Measurements from ENCODE around the gene EN2.

The EN2 gene

GRCh38 chr7:155509359-155509724 lies 51.4 kb downstream of the EN2 start:
- DNase-seq (ENCODE audit: low spot score) = no peak

- DNase-seq (ENCODE audit: low spot score) = no peak
Observed at GRCh38 chr7:155509725-155510551, 52.0 kb downstream of the EN2 start.

- no peak for DNase-seq (ENCODE audit: low spot score)
Observed at GRCh38 chr7:155510975-155511701, 53.2 kb downstream of the EN2 start.

- DNase-seq (ENCODE audit: low spot score) = no peak
Observed at GRCh38 chr7:155511702-155511996, 53.7 kb downstream of the EN2 start.

GRCh38 chr7:155512246-155512887 lies 54.4 kb downstream of the EN2 start:
- no peak for DNase-seq (ENCODE audit: low spot score)

- no peak for DNase-seq (ENCODE audit: low spot score)
Observed at GRCh38 chr7:155513543-155514285, 55.8 kb downstream of the EN2 start.

- no peak for DNase-seq (ENCODE audit: low spot score)
Observed at GRCh38 chr7:155514296-155514695, 56.4 kb downstream of the EN2 start.

All from LoVo (cell line).